D721Med (cell line): Measurements from ENCODE around the gene CNKSR2.

Experiments
- DNase-seq: peaks from one replicate; pipeline ENCODE4 v3.0.0; 2011; ENCODE audit warnings: low spot score; ENCODE audit not compliant: insufficient read length
- FAIRE-seq: peaks from 2 replicates; lab custom pipeline; 2011; peaks lifted over from hg19 to GRCh38; lab: Jason Lieb, UNC
- CTCF ChIP-seq: IDR thresholded peaks from 2 replicates; pipeline ENCODE4 v1.5.1; 2012; ENCODE audit warnings: mild to moderate bottlenecking, control low read depth; ENCODE audit not compliant: insufficient read depth; ENCODE audit errors: missing control alignments

CNKSR2 gene

GRCh38 chrX:21702725-21703124 lies 328.5 kb downstream of the CNKSR2 start:
- FAIRE-seq (no peak), DNase-seq (no peak)
- no peak for TF ChIP-seq CTCF
